Activated B cell treated with CpG ODN at 0.5 μM for 24 hours (primary cell): Measurements from ENCODE around the gene RTTN. TPM values are rescaled to one million over a fixed set of nuclear protein-coding genes. Genes with fewer than 3 reads are reported as not detected.
A peak's percentile ranks its signal among the peaks of the same experiment; 100 is the strongest.
"Not testable (repeated sequence)": the region's sequence is repeated elsewhere in the genome, so short reads cannot be mapped to it uniquely, and the experiment has no call there.

Experiments
- ATAC-seq: fragments of 200-7000 bp; cut with Tn5 transposase; one replicate; pipeline ENCODE4 v1.10.0; 2021; ENCODE audit warnings: low read depth, mild to moderate bottlenecking, moderate library complexity
- CTCF ChIA-PET: fragments of 350-600 bp; sonication (Branson Sonifier 250); formaldehyde crosslinking; loops from one replicate; lab custom pipeline; 2021; ENCODE audit warnings: antibody characterized with exemption; lab: Charles Lee
- POLR2A ChIA-PET: fragments of 350-600 bp; sonication (Branson Sonifier 250); formaldehyde crosslinking; loops from one replicate; lab custom pipeline; 2021; ENCODE audit warnings: antibody characterized with exemption; lab: Charles Lee
- DNase-seq: peaks from one replicate; pipeline ENCODE4 v3.0.0; 2022
- H3K27ac Mint-ChIP-seq: one replicate; pipeline ENCODE4 v1.8.0; 2020; ENCODE audit warnings: mixed read lengths
- H3K27me3 Mint-ChIP-seq: one replicate; pipeline ENCODE4 v1.8.0; 2021; ENCODE audit warnings: mixed read lengths
- H3K36me3 Mint-ChIP-seq: one replicate; pipeline ENCODE4 v1.8.0; 2021; ENCODE audit warnings: low read depth, mixed read lengths
- H3K4me1 Mint-ChIP-seq: one replicate; pipeline ENCODE4 v1.8.0; 2021; ENCODE audit warnings: mixed read lengths
- H3K4me3 Mint-ChIP-seq: one replicate; pipeline ENCODE4 v1.8.0; 2020; ENCODE audit warnings: mild to moderate bottlenecking, mixed read lengths
- H3K9me3 Mint-ChIP-seq: one replicate; pipeline ENCODE4 v1.8.0; 2020; ENCODE audit warnings: mixed read lengths
- CTCF ChIP-seq: fragments of 200-600 bp; IDR thresholded peaks from one replicate; pipeline ENCODE4 v1.8.0; 2022; ENCODE audit warnings: antibody characterized with exemption, mild to moderate bottlenecking
- intact Hi-C: fragments of 100-400 bp; cut with micrococcal nuclease; formaldehyde crosslinking; loops from one replicate; pipeline ENCODE4 v1.15.1; 2024
- total RNA-seq: library from RNA; stranded (reverse); gene quantifications from 2 replicates; pipeline ENCODE4 v1.2.3, GENCODE V29; 2022

RTTN gene
- total RNA-seq, 1 donor from 2014 or later = 25.9 TPM

- Mint-ChIP-seq H3K27me3 (no peaks in the 10 kb centered on the region), H3K4me1 (peaks cover 4% of the 10 kb centered on the region), H3K36me3 (peaks cover 14% of the 10 kb centered on the region), H3K9me3 (peaks cover 5% of the 10 kb centered on the region), H3K27ac (no peak overlapping the region), H3K4me3 (no peak overlapping the region)
- DNase-seq (no peak), ATAC-seq (no peak)
- intact Hi-C loops = no loop called here
- ChIA-PET CTCF (no interaction called here), POLR2A (no interaction called here)
- TF ChIP-seq CTCF = no peak
These were observed 223.5 kb downstream of the RTTN start for GRCh38 chr18:69981948-69982347.

GRCh38 chr18:69980982-69981804 is 224.3 kb downstream of the RTTN start:
- H3K4me3 Mint-ChIP-seq = no peak overlapping the region
- ChIA-PET CTCF (no interaction called here), POLR2A (no interaction called here)
- TF ChIP-seq CTCF = no peak
- peaks cover 4% of the 10 kb centered on the region for H3K9me3 Mint-ChIP-seq
- peak overlapping the region; percentile 27 for H3K27ac Mint-ChIP-seq
- H3K27me3 Mint-ChIP-seq = no peaks in the 10 kb centered on the region
- ATAC-seq = no peak
- peaks cover 8% of the 10 kb centered on the region for H3K36me3 Mint-ChIP-seq
- H3K4me1 Mint-ChIP-seq = peaks cover 4% of the 10 kb centered on the region
- intact Hi-C loops = no loop called here
- DNase-seq = no peak

DNA sequence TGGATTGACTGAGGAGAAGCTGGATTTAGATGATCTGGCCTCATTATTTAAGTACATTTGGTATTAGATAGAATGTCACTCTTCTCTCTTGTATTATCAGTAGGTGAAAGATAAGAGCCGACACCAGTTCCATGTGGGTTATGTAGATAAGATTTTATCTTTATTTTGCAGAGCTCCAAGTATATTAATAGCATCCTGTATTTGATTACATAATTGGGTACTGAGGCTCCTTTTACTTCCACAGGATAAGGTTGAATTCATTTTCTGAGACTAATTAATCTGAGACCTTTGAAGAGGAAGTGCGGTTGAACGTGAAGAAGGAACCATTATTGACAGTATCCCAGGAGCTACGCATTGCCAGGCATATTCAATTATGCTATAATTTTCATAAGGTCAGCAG is 225.0 kb downstream of the RTTN start:
- no peak overlapping the region for H3K4me3 Mint-ChIP-seq
- intact Hi-C loops = no loop called here
- H3K27me3 Mint-ChIP-seq = no peaks in the 10 kb centered on the region
- ChIA-PET CTCF (no interaction called here), POLR2A (no interaction called here)
- TF ChIP-seq CTCF = no peak
- H3K36me3 Mint-ChIP-seq = peaks cover 4% of the 10 kb centered on the region
- peaks cover 4% of the 10 kb centered on the region for H3K4me1 Mint-ChIP-seq
- H3K9me3 Mint-ChIP-seq = peaks cover 8% of the 10 kb centered on the region
- no peak for ATAC-seq
- no peak overlapping the region for H3K27ac Mint-ChIP-seq
- no peak for DNase-seq

GRCh38 chr18:69978732-69979715 is 226.5 kb downstream of the RTTN start:
- H3K4me3 Mint-ChIP-seq = no peak overlapping the region
- no peak for ATAC-seq
- H3K9me3 Mint-ChIP-seq = peaks cover 13% of the 10 kb centered on the region
- H3K36me3 Mint-ChIP-seq = peaks cover 4% of the 10 kb centered on the region
- no peak overlapping the region for H3K27ac Mint-ChIP-seq
- no peak for TF ChIP-seq CTCF
- POLR2A ChIA-PET = no interaction called here
- H3K27me3 Mint-ChIP-seq = no peaks in the 10 kb centered on the region
- intact Hi-C loops = no loop called here
- peaks cover 4% of the 10 kb centered on the region for H3K4me1 Mint-ChIP-seq
- DNase-seq = no peak
- CTCF ChIA-PET = no interaction called here

GRCh38 chr18:69975294-69975693 is 230.2 kb downstream of the RTTN start:
- DNase-seq, CTCF ChIA-PET, POLR2A ChIA-PET, intact Hi-C loops, H3K27me3 Mint-ChIP-seq, H3K4me1 Mint-ChIP-seq, ATAC-seq, H3K27ac Mint-ChIP-seq, H3K36me3 Mint-ChIP-seq, H3K4me3 Mint-ChIP-seq: not testable (repeated sequence)
- peaks cover 22% of the 10 kb centered on the region for H3K9me3 Mint-ChIP-seq
